CD8-positive, alpha-beta memory T cell (primary cell): ENCODE results near the gene DCTN4. TPM values are rescaled to one million over a fixed set of nuclear protein-coding genes. Genes with fewer than 3 reads are reported as not detected.

ENCODE experiments used
- CTCF ChIA-PET: fragments of 350-600 bp; sonication (Branson Sonifier 250); formaldehyde crosslinking; loops from one replicate; lab custom pipeline; 2021; ENCODE audit warnings: antibody characterized with exemption; lab: Charles Lee
- POLR2A ChIA-PET: fragments of 350-600 bp; sonication (Branson Sonifier 250); formaldehyde crosslinking; loops from one replicate; lab custom pipeline; 2021; ENCODE audit warnings: antibody characterized with exemption; lab: Charles Lee
- DNase-seq, 5 donors: peaks; one replicate each; pipeline versions ENCODE4 v3.0.0 to v3.0.0-alpha.2; 2020 to 2022; ENCODE audit warnings: mixed read lengths in 1 of 5
- H3K27ac ChIP-seq: one replicate; pipeline ENCODE4 v1.7.0; 2013; ENCODE audit warnings: low read depth, mild to moderate bottlenecking, low read length, moderate library complexity
- H3K27me3 ChIP-seq: 2 replicates; pipeline ENCODE4 v1.7.0; 2013; ENCODE audit warnings: low read length, mild to moderate bottlenecking; ENCODE audit not compliant: insufficient read depth, poor library complexity, severe bottlenecking
- H3K36me3 ChIP-seq: 2 replicates; pipeline ENCODE4 v1.7.0; 2013; ENCODE audit warnings: mild to moderate bottlenecking, low read length, moderate library complexity; ENCODE audit not compliant: insufficient read depth
- H3K4me1 ChIP-seq: 2 replicates; pipeline ENCODE4 v1.7.0; 2013; ENCODE audit warnings: mild to moderate bottlenecking, low read length, moderate library complexity; ENCODE audit not compliant: insufficient read depth
- H3K4me3 ChIP-seq: 2 replicates; pipeline ENCODE4 v1.7.0; 2013; ENCODE audit warnings: mild to moderate bottlenecking, low read length
- H3K9me3 ChIP-seq: 2 replicates; pipeline ENCODE4 v1.7.0; 2013; ENCODE audit warnings: mild to moderate bottlenecking, low read length
- H3K27ac Mint-ChIP-seq, 8 donors: one replicate each; pipeline ENCODE4 v1.8.0; 2020 to 2021; ENCODE audit warnings: mixed read lengths in 8 of 8, mild to moderate bottlenecking in 6 of 8, inconsistent platforms in 3 of 8, moderate library complexity in 3 of 8
- H3K27me3 Mint-ChIP-seq, 2 donors: one replicate each; pipeline ENCODE4 v1.8.0; 2020 to 2021; ENCODE audit warnings: mixed read lengths in 2 of 2, mild to moderate bottlenecking in 1 of 2, moderate library complexity in 1 of 2
- H3K36me3 Mint-ChIP-seq, 3 donors: one replicate each; pipeline ENCODE4 v1.8.0; 2020 to 2021; ENCODE audit warnings: mixed read lengths in 3 of 3, inconsistent platforms in 1 of 3, mild to moderate bottlenecking in 1 of 3
- H3K4me1 Mint-ChIP-seq, 3 donors: one replicate each; pipeline ENCODE4 v1.8.0; 2020 to 2021; ENCODE audit warnings: mixed read lengths in 3 of 3, inconsistent platforms in 1 of 3, mild to moderate bottlenecking in 1 of 3
- H3K4me3 Mint-ChIP-seq, 7 donors: one replicate each; pipeline ENCODE4 v1.8.0; 2020 to 2021; ENCODE audit warnings: mixed read lengths in 7 of 7, mild to moderate bottlenecking in 6 of 7, moderate library complexity in 4 of 7, inconsistent platforms in 2 of 7
- H3K9me3 Mint-ChIP-seq, 5 donors: one replicate each; pipeline ENCODE4 v1.8.0; 2020 to 2022; ENCODE audit warnings: mixed read lengths in 5 of 5, mild to moderate bottlenecking in 3 of 5, moderate library complexity in 2 of 5, inconsistent platforms in 1 of 5
- polyA plus RNA-seq: library from polyadenylated mRNA; unstranded; fragments of 300-500 nt; fragmentation: Illumina TruSeq; gene quantifications from one replicate; pipeline ENCODE4 v1.2.3, GENCODE V29; 2021
- total RNA-seq, 2 experiments: library from RNA; stranded (reverse); gene quantifications; one replicate each; pipeline ENCODE4 v1.2.3, GENCODE V29; 2021

DCTN4 gene
- total and polyA plus RNA-seq, 3 experiments from 2014 or later, result 10.4 to 39.6 (median 37.0) TPM

GRCh38 chr5:150674341-150674821 is 84.4 kb downstream of the DCTN4 start:
- Mint-ChIP-seq H3K9me3 (no peaks in the 10 kb centered on the region), H3K36me3 (peaks cover 0 to 3% (median 0%) of the 10 kb centered on the region in 3 donors), H3K4me3 (no peak overlapping the region), H3K27me3 (peaks cover 24 to 25% of the 10 kb centered on the region in 2 donors), H3K27ac (no peak overlapping the region), H3K4me1 (peaks cover 7 to 17% (median 8%) of the 10 kb centered on the region in 3 donors)
- Histone ChIP-seq H3K27me3 (peaks cover 15% of the 10 kb centered on the region), H3K9me3 (no peaks in the 10 kb centered on the region), H3K4me1 (peaks cover 9% of the 10 kb centered on the region), H3K36me3 (no peaks in the 10 kb centered on the region), H3K4me3 (no peak overlapping the region), H3K27ac (no peak overlapping the region)
- POLR2A ChIA-PET, result no interaction called here
- no peak for DNase-seq
- CTCF ChIA-PET, result no interaction called here

GRCh38 chr5:150672884-150673275 is 85.9 kb downstream of the DCTN4 start:
- DNase-seq, result no peak
- no peak overlapping the region for H3K27ac ChIP-seq
- Mint-ChIP-seq H3K9me3 (no peaks in the 10 kb centered on the region), H3K4me3 (peak overlapping the region in 6 of 7 donors; percentile 71 to 85 (median 80)), H3K36me3 (no peaks in the 10 kb centered on the region), H3K27me3 (peaks cover 26 to 28% of the 10 kb centered on the region in 2 donors), H3K27ac (no peak overlapping the region), H3K4me1 (peaks cover 7 to 17% (median 8%) of the 10 kb centered on the region in 3 donors)
- CTCF ChIA-PET, result no interaction called here
- H3K9me3 ChIP-seq, result no peaks in the 10 kb centered on the region
- H3K27me3 ChIP-seq, result peaks cover 15% of the 10 kb centered on the region
- peaks cover 9% of the 10 kb centered on the region for H3K4me1 ChIP-seq
- H3K4me3 ChIP-seq, result peak overlapping the region; percentile 51
- POLR2A ChIA-PET, result no interaction called here
- no peaks in the 10 kb centered on the region for H3K36me3 ChIP-seq

DNA sequence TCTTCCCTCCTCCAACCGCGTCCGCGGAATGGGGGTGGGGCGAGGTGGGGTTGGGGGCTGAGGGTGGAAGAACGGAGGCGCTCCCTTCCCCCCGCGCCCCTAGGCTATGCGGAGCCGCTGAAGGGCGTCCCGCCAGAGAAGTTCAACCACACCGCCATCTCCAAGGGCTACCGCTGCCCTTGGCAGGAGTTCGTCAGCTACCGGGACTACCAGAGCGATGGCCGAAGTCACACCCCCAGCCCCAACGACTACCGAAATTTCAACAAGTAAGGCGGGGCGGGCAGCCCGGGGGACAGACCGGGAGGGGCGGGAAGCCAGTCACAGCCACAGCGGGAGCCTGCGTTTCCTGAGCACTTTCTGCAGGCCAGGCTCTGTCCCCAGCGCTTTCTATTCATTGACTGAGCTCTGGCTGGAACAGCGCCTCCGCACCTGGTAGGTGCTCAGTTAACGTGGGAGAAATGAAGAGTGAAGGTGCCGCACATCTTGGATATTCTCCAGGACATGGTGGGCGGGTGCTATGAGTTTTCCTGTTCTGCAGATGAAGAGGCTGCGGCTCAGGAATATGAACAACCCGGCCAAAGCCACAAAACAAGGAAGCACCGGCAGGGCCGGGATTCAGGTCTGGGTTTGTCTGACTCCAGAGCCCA is 86.5 kb downstream of the DCTN4 start:
- H3K4me1 Mint-ChIP-seq, result peaks cover 7 to 17% (median 8%) of the 10 kb centered on the region in 3 donors
- ChIA-PET CTCF (interaction anchor here (1.2 kb wide), 1 partner anchor 28 kb away, joined by 3 read pairs; the partner anchor contains the start of gene RBM22), POLR2A (no interaction called here)
- Histone ChIP-seq H3K36me3 (no peaks in the 10 kb centered on the region), H3K9me3 (no peaks in the 10 kb centered on the region), H3K4me3 (peak overlapping the region; percentile 51), H3K27ac (no peak overlapping the region), H3K27me3 (peaks cover 15% of the 10 kb centered on the region), H3K4me1 (peaks cover 9% of the 10 kb centered on the region)
- H3K27me3 Mint-ChIP-seq, result peaks cover 26 to 28% of the 10 kb centered on the region in 2 donors
- H3K36me3 Mint-ChIP-seq, result no peaks in the 10 kb centered on the region
- peak overlapping the region in 4 of 8 donors; percentile 11 to 75 (median 45) for H3K27ac Mint-ChIP-seq
- H3K4me3 Mint-ChIP-seq, result peak overlapping the region; percentile 71 to 86 (median 80)
- peak in 1 of 5 donors; percentile 17 for DNase-seq
- H3K9me3 Mint-ChIP-seq, result no peaks in the 10 kb centered on the region

DNA sequence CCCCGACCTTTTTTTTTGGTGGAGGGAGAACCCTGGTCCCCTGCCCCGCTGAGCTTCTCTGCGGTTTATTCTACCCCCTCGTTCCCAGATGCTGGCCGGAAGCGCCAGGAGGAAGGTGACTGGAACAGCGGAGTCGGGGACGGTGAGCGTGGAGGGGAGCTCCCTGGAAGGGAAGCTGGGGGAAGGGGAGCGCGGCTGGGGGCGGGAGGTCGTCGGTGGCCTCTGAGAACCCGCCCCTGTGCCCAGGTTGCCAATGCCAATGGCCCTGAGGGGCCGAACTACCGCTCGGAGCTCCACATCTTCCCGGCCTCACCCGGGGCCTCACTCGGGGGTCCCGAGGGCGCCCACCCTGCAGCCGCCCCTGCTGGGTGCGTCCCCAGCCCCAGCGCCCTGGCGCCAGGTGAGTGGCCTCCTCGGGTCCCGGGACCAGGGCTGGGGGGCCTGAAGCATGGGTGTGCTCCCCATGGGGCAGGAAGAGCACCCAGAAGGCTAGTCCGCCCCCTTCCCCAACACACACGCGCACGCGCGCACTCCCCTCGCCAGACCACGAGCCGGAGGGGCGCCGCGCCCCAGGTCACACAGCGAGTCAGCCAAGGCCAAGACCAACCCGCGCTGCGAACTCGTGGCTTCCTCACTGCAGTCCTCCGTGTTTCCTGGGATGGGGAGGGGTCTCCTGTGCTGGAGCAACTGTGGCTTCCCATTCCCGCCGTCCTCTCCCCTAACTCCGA is 87.1 kb downstream of the DCTN4 start:
- no peak overlapping the region for H3K27ac ChIP-seq
- Mint-ChIP-seq H3K36me3 (no peaks in the 10 kb centered on the region), H3K27ac (peak overlapping the region in 1 of 8 donors; percentile 24), H3K9me3 (no peaks in the 10 kb centered on the region), H3K4me3 (peak overlapping the region; percentile 71 to 86 (median 80)), H3K4me1 (peaks cover 7 to 17% (median 8%) of the 10 kb centered on the region in 3 donors), H3K27me3 (peaks cover 26 to 28% of the 10 kb centered on the region in 2 donors)
- peak overlapping the region; percentile 51 for H3K4me3 ChIP-seq
- DNase-seq, result peak in 1 of 5 donors; percentile 16
- peaks cover 9% of the 10 kb centered on the region for H3K4me1 ChIP-seq
- H3K9me3 ChIP-seq, result no peaks in the 10 kb centered on the region
- no peaks in the 10 kb centered on the region for H3K36me3 ChIP-seq
- H3K27me3 ChIP-seq, result peaks cover 15% of the 10 kb centered on the region
- ChIA-PET CTCF (interaction anchor here (0.7 to 1.2 kb wide), 2 partner anchors 9 to 29 kb away, joined by 3 read pairs; partner anchors contain the start of gene RBM22), POLR2A (no interaction called here)

GRCh38 chr5:150670948-150671310 is 87.9 kb downstream of the DCTN4 start:
- Mint-ChIP-seq H3K27me3 (peaks cover 26 to 28% of the 10 kb centered on the region in 2 donors), H3K4me3 (peak overlapping the region in 6 of 7 donors; percentile 36 to 71 (median 62)), H3K36me3 (no peaks in the 10 kb centered on the region), H3K9me3 (no peaks in the 10 kb centered on the region), H3K4me1 (peaks cover 7 to 17% (median 8%) of the 10 kb centered on the region in 3 donors), H3K27ac (no peak overlapping the region)
- no peak for DNase-seq
- Histone ChIP-seq H3K36me3 (no peaks in the 10 kb centered on the region), H3K27me3 (peaks cover 15% of the 10 kb centered on the region), H3K9me3 (no peaks in the 10 kb centered on the region), H3K27ac (no peak overlapping the region), H3K4me3 (peak overlapping the region; percentile 51), H3K4me1 (peaks cover 9% of the 10 kb centered on the region)
- CTCF ChIA-PET, result interaction anchor here (0.7 to 1.2 kb wide), 2 partner anchors 8 to 30 kb away, joined by 3 read pairs; partner anchors contain the start of gene RBM22
- POLR2A ChIA-PET, result no interaction called here

DNA sequence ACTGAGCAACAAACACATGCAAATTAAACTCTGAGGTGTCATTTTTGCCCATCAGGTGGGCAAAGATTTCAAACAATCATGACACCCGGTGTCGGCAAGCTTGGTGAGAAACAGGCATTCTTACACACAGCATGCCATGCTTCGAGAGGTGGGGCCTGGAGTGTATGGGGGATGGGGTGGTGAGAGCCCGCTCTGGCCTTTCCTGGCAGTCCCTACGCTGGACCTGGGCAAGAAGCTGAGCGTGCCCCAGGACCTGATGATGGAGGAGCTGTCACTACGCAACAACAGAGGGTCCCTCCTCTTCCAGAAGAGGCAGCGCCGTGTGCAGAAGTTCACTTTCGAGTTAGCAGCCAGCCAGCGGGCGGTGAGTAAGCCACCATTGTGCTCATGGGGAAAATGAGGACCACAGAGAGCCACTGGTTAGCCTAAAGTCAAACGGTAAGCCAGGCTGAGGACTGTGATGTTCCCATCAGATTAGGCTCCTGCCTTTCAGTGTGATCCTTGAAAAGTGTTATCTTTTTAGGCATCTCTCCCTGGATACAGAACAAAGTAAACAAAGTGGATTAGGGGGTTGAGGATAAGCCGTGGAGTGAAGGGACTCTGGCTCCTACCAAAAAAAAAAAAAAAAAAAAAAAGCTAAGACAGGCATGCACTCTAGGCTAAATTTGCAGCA is 88.4 kb downstream of the DCTN4 start:
- peaks cover 15% of the 10 kb centered on the region for H3K27me3 ChIP-seq
- Mint-ChIP-seq H3K9me3 (no peaks in the 10 kb centered on the region), H3K4me3 (peak overlapping the region in 3 of 7 donors; percentile 59 to 71 (median 70)), H3K27ac (no peak overlapping the region), H3K27me3 (peaks cover 26 to 28% of the 10 kb centered on the region in 2 donors), H3K36me3 (no peaks in the 10 kb centered on the region), H3K4me1 (peaks cover 7 to 17% (median 8%) of the 10 kb centered on the region in 3 donors)
- peaks cover 9% of the 10 kb centered on the region for H3K4me1 ChIP-seq
- H3K36me3 ChIP-seq, result no peaks in the 10 kb centered on the region
- ChIA-PET POLR2A (no interaction called here), CTCF (no interaction called here)
- DNase-seq, result no peak
- H3K27ac ChIP-seq, result no peak overlapping the region
- no peaks in the 10 kb centered on the region for H3K9me3 ChIP-seq
- H3K4me3 ChIP-seq, result no peak overlapping the region

DNA sequence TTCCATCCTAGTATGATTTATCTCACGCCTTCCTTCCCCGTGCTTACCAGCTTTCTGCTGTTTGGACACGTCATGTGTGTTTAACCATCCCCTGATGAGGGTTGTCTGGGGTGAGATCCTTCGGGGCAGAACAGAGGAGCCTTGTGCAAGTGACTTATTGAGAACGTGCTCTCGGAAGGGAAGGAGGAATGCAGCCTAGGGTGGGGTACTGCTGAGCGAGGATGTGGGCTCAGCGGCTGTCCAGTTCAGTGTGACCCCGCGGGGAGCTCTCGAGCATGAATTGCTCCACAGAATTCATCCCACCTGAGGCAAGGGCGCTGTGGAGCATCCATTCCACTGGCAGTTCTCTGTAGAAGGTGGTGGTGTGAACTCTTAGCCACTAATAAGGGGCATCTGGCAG is 93.8 kb downstream of the DCTN4 start:
- DNase-seq, result no peak
- Histone ChIP-seq H3K9me3 (no peaks in the 10 kb centered on the region), H3K27me3 (peaks cover under 1% of the 10 kb centered on the region), H3K4me3 (no peak overlapping the region), H3K36me3 (no peaks in the 10 kb centered on the region), H3K4me1 (no peaks in the 10 kb centered on the region), H3K27ac (no peak overlapping the region)
- CTCF ChIA-PET, result no interaction called here
- no peaks in the 10 kb centered on the region for H3K36me3 Mint-ChIP-seq
- H3K9me3 Mint-ChIP-seq, result no peaks in the 10 kb centered on the region
- no peak overlapping the region for H3K4me3 Mint-ChIP-seq
- POLR2A ChIA-PET, result no interaction called here
- H3K27me3 Mint-ChIP-seq, result peaks cover 13 to 23% of the 10 kb centered on the region in 2 donors
- no peak overlapping the region for H3K27ac Mint-ChIP-seq
- no peaks in the 10 kb centered on the region for H3K4me1 Mint-ChIP-seq
